ENCODE measurements around the gene DLG4. TPM values are rescaled to one million over a fixed set of nuclear protein-coding genes. Genes with fewer than 3 reads are reported as not detected.

The DLG4 gene
- total and polyA plus RNA-seq, 9 donors: 11.0 to 67.7 (median 28.3) TPM

GRCh38 chr17:7147772-7148171 lies 71.9 kb downstream of the DLG4 start:
- Histone ChIP-seq H3K4me3 (no peak overlapping the region), H3K27me3 (no peaks in the 10 kb centered on the region), H3K36me3 (no peaks in the 10 kb centered on the region), H3K27ac (no peak overlapping the region), H3K9me3 (no peaks in the 10 kb centered on the region), H3K4me1 (ENCODE audit: insufficient read depth) (no peaks in the 10 kb centered on the region)
- WGBS, 3 donors: 61 to 88% (median 86%) methylated on average over 3 of the region's 3 CpGs
- TF ChIP-seq POLR2A (IDR thresholded peaks at IDR 0.05) (no peak), CTCF (IDR thresholded peaks at IDR 0.05) (no peak), EP300 (IDR thresholded peaks at IDR 0.05) (no peak)
- intact Hi-C loops (cut with DNase I): loop anchor here in 1 of 4 donors (5.0 kb wide), 1 partner anchor 485 kb away; no protein-coding TSS in a partner anchor
- no peak for DNase-seq

- intact Hi-C loops (cut with DNase I): loop anchor here in 1 of 4 donors (5.0 kb wide), 1 partner anchor 484 kb away; no protein-coding TSS in a partner anchor
- Histone ChIP-seq H3K27me3 (no peaks in the 10 kb centered on the region), H3K4me3 (no peak overlapping the region), H3K36me3 (no peaks in the 10 kb centered on the region), H3K27ac (no peak overlapping the region), H3K9me3 (no peaks in the 10 kb centered on the region), H3K4me1 (ENCODE audit: insufficient read depth) (no peaks in the 10 kb centered on the region)
- DNase-seq: no peak
- 24 to 46% (median 33%) methylated on average over 6 of the region's 6 CpGs for WGBS, 3 donors
- no peak for TF ChIP-seq EP300 (IDR thresholded peaks at IDR 0.05)
- no peak for TF ChIP-seq POLR2A (IDR thresholded peaks at IDR 0.05)
- no peak for TF ChIP-seq CTCF (IDR thresholded peaks at IDR 0.05)
These were observed 73.5 kb downstream of the DLG4 start for GRCh38 chr17:7146115-7146514.

GRCh38 chr17:7144213-7144612 lies 75.4 kb downstream of the DLG4 start:
- WGBS, 3 donors: 72 to 83% (median 73%) methylated on average over 11 of the region's 11 CpGs
- H3K4me1 ChIP-seq (ENCODE audit: insufficient read depth): no peaks in the 10 kb centered on the region
- TF ChIP-seq EP300 (IDR thresholded peaks at IDR 0.05) (no peak), CTCF (IDR thresholded peaks at IDR 0.05) (no peak), POLR2A (IDR thresholded peaks at IDR 0.05) (no peak)
- intact Hi-C loops (cut with DNase I): no loop called here
- H3K4me3 ChIP-seq: no peak overlapping the region
- H3K36me3 ChIP-seq: no peaks in the 10 kb centered on the region
- H3K27me3 ChIP-seq: no peaks in the 10 kb centered on the region
- no peaks in the 10 kb centered on the region for H3K9me3 ChIP-seq
- no peak overlapping the region for H3K27ac ChIP-seq
- DNase-seq: no peak

GRCh38 chr17:7141824-7142223 lies 77.8 kb downstream of the DLG4 start:
- H3K4me1 ChIP-seq (ENCODE audit: insufficient read depth): no peaks in the 10 kb centered on the region
- H3K27me3 ChIP-seq: no peaks in the 10 kb centered on the region
- 67 to 74% (median 74%) methylated on average over 10 of the region's 10 CpGs for WGBS, 3 donors
- H3K4me3 ChIP-seq: no peak overlapping the region
- no peaks in the 10 kb centered on the region for H3K9me3 ChIP-seq
- H3K36me3 ChIP-seq: no peaks in the 10 kb centered on the region
- DNase-seq: no peak
- no peak overlapping the region for H3K27ac ChIP-seq
- intact Hi-C loops (cut with DNase I): no loop called here
- TF ChIP-seq CTCF (IDR thresholded peaks at IDR 0.05): no peak
- no peak for TF ChIP-seq EP300 (IDR thresholded peaks at IDR 0.05)
- TF ChIP-seq POLR2A (IDR thresholded peaks at IDR 0.05): no peak

Measured in ovary (tissue), 9 donors.